Measurements from ENCODE around the gene VTI1A.

VTI1A gene

DNA sequence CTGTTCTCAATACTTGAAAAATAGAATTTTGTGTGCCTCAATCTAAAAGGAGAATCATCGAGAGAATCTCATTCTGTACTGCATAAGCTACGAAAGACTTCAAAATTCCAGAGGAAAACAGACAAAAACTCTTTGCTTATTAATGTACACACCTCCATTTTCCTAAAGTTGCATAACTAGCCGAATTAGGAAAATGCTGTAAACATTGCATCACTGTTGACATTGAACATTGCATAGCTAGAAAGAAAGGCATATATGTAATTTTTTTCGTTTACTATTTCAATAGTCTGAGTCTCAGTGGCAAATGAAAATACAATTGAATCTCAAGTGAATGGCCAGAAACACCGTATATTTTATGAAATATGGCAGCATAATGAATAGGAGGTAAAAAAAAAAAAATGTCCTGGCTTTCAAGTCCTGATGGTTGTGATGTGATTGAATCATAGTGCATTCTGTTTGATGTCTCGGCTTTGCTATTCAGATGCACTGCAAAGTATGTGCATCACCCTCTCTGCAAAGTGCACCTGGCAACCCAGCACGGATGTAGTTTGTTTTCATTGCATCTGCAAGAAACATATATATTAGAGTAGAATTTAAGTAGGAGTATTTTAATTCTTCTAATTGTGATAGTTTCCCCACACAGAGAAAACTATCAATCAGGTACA, 196.7 kb downstream of the VTI1A start:
- no peak for DNase-seq

DNA sequence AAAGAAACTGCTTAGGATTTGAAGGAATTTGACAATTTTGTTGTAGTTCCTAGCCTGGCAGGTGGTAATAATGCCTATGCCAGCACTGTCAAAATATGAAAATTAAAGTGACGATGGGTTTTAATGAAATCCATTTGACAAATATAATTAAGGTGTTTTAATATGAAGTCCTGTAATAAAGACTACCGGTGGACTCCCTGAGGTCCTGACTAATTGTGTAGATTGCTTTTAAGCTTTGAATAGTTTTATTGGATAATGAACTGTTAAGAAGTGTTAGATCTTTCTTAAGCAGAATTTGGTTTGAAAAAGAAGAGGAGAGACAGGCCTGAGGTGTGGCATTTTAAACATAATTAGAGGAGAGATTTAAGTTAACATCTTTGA, 197.2 kb downstream of the VTI1A start:
- DNase-seq: no peak

DNA sequence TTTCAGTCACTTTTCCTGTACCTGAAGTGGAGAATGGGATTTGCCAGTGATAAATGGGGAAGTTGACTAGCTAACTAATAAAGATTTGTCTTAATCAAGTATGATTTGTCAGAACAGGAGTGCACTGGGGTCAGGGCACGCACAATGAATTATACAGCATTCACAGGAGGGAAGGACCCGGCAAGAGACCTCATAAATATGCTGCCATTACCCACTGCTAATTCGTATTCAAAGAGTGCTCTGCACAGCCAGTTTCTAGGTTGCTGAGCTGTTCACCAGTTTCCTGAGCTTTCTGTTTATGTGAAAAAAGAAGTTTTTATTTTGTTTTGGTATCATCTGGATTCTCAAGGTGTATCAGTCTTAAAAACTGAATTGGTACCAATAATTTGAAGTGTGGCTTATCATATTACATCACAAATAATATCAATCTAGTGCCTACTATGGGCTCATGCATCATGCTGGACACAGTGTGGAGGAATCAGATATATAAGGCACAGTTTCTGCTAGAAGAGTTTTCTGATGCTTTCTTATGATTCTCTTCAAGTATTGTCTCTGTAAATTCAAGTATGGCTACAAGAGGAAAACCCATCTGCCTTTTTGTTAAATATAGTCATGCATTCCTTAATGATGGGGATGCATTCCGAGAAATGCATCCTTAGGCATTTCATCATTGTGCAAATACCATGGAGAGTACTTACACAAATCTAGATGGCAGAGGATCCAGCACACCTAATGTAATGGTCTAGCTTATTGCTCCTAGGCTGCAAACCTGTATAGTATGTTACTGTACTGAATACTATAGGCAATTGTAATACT, 202.2 kb downstream of the VTI1A start:
- DNase-seq: no peak

DNA sequence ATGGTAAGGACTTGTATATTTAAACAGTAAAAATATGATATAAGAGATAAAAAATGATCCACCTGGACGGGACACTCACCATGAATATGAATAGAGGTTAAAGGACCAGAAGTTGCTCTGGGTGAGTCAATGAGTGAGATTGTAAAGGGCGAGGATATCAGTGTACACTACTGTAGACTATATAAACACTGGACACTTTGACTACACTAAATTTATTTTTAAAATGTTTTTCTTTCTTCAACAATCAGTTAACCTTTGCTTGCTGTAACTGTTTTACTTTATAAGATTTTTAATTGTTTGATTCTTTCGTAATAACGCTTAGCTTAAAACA, 202.8 kb downstream of the VTI1A start:
- no peak for DNase-seq

DNA sequence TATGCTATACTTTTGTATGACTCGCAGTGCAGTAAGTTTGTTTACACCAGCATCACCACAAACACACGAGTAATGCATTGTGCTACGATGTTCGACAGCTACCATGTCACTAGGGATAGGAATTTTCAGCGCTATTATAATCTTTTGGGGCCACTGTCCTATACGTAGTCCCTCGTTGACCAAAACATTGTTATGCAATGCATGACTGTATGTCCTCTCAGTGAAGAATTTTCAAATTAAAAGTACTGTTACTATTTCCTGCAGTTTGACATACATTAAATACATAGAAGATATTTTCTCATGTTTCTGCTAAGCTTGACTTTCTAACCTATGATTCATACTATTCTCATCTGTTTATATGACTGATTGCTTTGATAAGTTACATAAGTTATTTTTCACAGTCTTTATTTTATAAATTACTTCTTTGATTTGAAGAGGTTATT, 203.6 kb downstream of the VTI1A start:
- DNase-seq: no peak

DNA sequence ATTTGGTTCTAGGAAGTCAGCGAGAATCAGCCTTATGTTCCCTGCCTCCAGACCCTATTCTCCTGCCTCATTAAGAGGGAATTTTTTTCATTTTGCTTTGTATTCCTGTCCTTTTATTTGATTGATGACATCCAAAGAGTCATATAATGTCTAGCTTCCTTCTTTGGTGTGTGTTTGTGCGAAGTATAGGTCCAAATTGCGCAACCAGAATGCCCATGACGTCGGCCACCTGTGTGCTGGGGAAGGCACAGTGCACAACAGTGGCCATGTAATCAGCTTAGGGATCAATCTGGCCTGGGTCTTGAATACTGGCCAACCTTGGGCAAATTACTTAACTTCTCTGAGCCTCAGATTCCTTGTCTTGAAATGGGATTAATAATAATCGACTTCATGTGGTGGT, 206.2 kb downstream of the VTI1A start:
- DNase-seq: no peak

DNA sequence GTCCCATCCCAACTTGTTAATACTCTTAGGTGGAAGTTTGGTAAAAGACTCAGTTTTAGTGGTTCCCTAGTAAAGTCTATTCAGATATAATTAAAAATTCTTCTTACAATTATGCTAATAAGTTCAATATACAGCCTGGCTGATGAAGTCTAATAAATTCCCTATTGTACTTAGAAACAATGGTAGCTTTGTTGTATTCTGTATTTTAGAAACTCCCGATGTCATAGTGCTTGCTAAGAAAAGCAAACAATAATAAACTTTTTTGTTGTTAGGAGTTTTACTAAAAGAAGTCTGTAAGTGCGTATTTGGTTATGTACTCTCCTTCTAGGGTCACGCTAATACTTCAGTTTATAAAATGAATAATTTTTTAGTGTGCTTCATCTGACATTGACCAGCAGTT, 206.8 kb downstream of the VTI1A start:
- no peak for DNase-seq

DNA sequence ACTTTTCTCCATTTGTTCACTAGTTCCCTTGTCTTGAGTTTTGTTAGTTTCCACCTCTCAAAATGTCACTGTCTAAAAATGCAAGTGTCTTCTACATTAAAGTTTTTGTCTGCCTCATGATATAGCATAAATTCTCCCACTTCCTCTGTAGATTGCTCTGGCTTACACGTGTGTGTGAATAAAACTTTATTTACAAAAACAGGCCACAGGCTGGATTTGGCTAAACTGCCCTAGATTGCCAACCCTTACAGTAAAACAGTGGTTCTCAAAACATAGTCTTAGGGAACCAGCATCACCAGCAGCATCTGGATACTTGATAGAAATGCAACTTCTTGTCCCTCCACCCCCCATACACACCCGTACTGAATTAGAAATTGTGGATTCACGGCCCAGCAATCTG, 207.8 kb downstream of the VTI1A start:
- DNase-seq: no peak

DNA sequence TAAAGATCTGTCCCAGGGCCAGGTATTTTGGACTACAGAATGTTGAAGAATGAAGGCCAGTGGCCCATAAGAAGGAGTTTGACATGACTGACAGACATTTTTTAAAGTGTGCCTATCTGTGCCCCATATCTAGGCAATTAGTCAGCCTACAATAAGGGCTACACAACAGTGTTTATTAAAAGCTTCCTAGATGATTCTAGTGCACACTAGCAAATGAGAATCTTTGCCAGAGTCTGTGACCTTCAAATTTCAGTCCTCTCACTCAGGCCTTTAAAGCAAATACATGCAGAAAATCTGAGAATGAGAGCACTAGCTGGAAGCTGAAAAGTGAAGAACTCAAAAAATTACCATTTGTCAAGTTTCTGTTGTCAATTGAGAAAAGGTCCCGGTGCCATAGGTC, 208.7 kb downstream of the VTI1A start:
- no peak for DNase-seq

DNA sequence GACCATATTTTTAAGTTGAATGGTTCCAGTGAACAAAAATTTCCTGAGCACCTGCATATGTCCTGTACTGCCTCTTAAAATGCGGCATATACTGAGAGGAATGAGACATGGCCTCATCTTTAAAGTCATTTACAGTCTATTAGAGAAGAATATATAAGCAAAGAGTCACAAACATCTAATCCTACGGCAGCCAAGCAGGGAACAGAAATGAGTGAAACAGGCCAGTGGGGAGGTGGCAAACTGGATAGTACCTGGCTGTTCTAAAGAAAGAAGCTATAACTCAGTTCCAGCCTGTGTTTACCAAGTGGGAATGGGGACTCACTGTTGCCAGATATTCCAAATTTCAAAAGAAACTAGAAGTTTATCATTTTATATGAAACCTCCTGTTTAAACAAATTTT, 211.4 kb downstream of the VTI1A start:
- DNase-seq: no peak

DNA sequence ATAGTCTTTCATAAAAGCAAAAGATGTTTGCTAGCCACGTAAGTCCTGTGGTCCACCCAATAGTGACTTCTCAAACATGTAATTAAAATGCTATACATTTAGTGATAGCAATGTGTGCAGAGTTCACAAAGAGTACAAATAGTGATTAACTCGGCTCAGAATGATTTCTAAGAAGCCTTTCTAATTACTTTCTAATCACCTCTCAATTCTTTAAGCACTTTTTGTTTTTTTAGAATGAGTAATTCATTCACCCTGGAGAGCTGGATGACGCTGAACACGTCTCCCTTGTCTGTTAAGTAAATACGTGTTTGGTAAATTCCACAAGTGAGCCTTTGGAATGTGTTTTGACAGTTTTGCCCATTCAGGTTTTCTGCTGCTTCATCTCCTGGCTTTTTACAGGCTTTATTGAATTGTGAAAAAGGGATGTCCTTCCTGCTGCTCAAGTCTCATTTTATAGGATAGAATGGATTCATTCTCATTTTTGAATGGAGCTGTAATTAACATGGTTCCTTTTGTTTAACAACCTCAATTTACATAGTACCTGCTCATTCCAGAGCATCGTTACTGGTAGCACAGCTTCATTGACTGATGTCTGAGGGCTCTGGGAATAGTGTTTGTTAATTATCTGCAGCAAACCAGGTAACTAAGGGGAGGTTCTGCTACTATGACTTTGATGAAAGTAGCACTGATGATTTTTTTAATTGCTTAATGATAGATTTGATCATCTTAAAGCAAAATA, 212.1 kb downstream of the VTI1A start:
- DNase-seq: no peak

DNA sequence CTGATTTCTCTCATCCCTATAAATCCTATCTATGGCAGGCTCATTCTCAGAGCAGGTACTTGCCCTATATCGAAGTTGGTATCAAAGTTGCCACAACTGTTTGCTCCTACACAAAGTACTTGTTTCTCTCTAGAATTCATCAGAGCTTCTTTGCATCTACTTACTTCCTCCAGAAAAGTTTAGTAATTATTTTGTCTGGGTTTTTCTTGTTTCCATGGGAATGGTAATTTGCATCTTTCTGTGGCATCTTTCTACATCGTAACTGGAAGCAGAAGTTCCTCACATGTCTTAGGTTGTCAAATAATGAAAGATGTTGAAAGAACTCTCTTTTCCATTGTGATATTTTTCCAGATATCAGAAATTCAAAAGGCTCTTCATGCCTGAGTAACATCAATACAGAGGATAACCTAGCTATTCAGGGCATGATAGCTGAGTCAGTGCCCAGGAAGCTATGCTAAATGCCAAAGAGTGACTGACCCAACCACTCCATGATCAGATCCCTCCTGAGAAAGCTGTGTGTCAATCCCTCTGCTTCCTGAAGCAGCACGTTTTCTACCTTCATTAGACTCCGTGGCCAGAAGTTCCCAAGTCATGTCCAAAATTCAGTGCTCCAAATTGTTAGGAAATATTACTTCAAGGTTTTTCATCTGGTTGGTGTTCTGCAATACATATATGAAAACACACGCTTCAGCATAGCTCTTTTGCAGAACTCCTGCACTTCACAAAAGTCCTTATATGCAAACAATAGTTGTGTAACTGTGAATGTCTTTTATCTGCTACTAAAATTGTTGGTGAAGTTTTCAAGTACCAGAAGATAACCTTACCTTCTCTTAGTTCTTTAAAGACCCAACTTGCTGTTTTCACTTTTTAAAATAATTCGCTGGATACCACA, 216.5 kb downstream of the VTI1A start:
- no peak for DNase-seq

DNA sequence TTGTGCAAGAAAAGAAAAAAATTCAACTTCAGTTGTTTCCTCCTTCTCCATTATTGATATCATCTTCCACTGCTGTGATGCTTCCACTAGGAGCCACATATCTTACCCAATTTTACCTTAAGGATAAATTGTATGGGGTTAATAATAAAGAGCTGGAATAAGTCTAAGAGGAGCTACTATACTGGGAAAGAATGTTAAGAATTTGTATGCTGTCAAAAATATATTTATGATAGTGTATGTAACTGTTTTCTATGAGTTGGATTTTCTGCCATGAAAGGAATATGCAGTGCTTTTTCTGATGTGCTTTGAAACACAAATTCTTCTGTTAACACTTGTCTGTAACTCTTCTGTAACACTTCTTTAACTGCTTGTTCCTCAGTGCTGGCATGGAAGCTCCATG, 219.1 kb downstream of the VTI1A start:
- DNase-seq: no peak

DNA sequence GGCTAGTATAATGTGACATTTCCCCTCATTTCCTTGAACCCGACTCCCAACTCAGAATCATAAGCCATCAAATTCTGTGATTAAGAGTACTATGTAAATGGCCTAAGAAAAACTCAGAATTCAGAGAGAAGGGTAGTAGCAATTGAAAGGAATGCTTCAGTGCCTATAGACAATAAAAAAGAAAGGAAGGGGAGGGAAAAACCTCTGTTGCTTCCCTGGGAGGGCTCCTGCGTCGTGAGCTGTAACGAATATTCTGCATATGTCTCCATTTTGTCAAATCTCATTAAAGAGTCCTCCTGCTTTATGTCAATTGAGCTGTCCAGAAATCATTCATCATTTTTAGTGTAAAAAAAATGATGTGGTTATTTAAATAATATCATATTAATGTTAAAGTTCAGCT, 223.0 kb downstream of the VTI1A start:
- DNase-seq: no peak

DNA sequence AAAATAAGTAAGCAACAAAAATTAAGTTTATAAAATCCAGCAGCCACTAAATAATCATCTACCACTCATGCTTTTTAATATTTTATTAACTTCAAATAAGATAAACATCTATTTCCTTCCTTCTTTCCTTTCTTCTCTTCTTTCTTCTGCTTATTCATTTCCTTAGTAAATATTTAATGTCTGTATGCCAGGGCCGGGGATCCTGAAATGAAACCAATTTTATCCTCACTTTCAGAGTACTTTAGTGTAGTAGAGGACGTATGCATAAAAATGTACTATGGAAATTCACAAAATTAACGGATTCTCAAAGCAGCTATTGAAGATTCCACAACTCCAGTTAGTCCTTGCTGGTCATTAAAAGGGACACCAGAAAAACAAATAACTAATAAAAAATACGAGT, 224.7 kb downstream of the VTI1A start:
- no peak for DNase-seq

DNA sequence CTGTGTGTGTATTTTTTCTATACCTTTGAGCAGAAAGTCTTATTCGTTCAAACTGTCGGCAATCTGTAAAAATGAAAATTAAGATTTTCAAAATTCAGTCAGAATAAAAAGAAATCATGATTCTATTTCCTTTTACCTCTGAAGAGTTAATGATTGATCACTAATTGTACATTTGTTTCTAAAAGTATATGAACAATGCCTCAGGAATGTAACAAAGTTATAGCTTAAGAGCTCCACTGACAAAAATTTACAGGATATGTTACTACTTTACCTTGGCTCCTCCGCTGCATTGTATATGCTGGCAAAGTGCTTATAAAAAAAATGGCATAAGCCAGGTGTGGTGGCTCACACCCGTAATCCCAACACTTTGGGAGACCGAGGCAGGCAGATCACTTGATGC, 225.7 kb downstream of the VTI1A start:
- DNase-seq: no peak

DNA sequence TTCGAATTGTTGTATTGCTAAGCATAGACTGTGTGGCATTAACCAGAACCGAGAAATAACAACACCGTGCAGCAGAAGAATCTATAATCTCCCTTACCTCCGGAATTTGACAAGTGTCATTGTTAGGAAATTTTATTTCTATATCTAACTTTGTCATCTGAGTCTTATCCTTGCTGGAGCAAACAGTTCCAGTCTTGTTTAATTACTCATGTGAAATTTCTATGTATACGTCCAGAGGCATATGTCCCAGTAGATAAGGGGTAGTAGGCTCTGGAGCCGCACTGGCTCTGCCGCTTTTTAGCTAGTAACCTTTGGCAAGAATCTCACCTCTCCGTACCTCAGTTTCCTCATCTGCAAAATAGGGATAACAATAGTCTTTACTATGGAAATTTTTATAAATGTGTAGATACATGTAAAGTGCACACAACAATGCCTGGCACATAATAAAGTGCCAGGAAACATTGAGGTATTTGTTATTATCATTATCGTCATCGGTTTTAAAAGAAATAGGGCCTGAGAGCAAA, 228.6 kb downstream of the VTI1A start:
- no peak for DNase-seq

DNA sequence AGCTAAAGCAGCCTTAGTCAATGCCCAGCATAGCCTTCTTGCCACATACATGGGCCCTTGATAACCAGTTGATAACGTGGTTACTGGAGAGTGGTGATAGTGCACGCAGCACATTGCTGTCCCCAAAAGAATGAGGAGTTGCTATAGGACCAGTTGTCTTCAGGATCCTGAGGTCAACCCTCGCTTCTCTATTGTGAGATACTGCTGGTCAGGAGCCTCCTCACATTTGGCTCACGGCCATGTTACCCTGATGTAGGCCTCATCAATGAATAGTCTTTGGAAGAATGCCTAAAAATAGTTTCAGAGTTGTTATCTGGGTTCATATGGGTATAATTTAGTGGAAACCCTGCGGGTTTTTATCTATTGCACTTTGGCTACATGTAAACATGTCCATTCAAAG, 230.7 kb downstream of the VTI1A start:
- no peak for DNase-seq

DNA sequence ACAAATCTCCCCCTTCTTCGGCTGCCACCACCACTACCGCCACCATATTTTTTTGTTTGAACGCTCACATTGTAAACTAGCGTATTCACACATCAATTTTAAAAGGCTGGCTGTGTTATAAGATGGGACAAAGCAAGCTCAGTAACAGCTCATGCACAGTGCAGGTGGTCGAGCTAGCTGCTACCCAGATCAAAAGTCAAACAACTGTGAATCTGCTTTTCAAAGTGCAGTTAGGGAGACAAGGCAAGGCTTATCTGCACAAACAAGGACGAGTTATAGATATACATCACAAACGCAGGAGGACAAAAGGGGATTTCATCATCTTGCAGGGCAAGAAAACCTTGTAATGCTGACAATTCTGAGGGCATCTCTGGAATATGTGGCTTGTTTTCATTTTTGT, 231.6 kb downstream of the VTI1A start:
- no peak for DNase-seq

DNA sequence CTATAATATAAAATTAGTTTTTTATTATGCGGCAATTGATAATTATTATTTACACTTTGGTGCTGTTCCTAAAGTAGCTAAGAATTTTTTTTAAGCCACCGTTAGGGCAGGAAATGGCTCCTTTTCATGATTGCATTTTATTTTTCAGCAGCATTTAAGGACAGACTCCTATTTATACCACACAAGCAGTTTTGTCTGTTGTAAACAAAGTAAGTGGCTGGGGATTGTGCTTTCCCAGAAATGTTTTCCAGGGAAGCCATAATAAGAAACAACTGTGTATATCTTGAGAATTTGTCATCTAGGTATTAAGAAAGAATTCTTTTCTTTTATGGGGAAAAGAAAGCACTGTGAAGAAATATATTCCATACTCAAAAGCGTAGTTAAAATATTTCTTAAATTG, 232.0 kb downstream of the VTI1A start:
- DNase-seq: no peak

DNA sequence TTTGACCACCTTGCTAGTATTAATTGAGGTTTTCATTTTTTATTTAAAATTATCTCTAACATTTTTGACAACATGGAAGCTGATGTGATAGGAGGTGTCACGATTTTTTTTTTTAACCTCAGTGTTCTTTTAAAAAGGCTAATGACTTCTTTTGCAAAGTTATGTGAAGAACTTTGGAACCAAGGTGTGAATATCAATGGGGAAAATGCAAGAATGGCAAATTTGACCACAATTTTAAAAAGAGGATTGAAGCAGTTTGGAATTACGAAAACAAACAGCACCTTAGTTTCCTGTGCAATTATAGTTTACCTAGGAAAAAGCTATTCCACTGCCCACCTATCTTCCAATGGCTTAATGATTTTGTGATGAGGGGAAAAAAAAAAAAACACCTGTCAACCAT, 232.4 kb downstream of the VTI1A start:
- DNase-seq: no peak

DNA sequence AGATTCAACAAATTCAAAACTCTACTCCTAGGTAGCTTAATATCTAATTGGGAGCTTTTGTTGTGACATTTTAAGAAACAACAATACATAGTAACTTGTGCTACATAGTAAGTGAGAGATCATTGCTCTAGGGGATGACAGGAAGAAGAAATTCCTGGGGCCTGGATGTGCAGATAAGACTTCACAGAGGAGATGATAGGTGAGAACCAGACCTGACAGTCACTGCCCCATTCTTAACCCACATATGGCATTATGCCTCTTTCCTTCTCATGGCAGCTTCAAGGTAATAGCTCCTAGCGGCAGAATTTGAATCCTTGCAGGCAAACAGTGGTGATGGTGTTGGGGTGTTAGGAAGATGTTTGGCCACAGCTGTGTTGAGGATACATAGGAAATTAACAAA, 233.6 kb downstream of the VTI1A start:
- no peak for DNase-seq

DNA sequence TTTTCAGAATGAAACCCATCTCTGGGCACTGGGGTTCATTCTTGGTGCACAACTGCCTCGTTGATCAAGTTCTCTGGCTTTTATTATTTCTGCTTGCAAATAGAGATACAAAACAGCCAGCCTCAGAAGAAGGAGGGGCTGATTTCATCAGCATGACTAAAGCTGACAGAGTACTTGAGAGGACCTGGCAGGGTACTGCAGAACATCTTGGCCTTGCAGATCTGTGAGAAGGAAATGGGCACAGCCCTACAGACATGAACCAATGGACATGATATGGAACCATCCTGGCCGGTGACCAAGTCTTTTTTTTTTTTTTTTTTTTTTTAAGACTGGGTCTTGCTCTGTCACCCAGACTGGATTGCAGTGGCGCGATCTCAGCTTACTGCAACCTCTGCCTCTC, 240.6 kb downstream of the VTI1A start:
- no peak for DNase-seq
